GM18498 (cell line): ENCODE data around the gene MACROD2.
"Not testable (repeated sequence)": the region's sequence is repeated elsewhere in the genome, so short reads cannot be mapped to it uniquely, and the experiment has no call there.

Source experiments
- ATAC-seq: cut with Tn5 transposase; IDR thresholded peaks from one replicate; pipeline ENCODE4 v1.9.1; 2021; ENCODE audit warnings: mild to moderate bottlenecking, moderate library complexity; ENCODE audit not compliant: unreplicated experiment

MACROD2 gene

DNA sequence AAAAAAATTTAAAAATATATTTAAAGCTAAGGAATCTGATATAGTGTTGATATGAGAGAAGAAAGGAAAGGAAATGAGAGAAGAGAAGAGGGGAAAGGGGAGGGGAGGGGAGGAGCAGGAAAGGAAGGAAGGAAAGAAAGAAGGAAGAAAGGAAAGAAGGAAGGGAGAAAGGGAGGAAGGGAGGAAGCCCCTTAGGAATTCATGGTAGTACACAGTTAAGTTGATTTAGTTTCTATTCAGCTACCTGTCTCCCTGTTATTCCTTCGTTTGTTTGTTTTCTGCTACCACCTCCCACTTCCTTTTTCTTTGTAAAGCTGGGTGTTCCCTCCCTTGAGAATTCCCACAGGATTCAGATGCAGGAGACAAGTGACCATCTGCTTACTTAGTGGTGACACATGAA lies 1367.5 kb downstream of the MACROD2 start:
- ATAC-seq, result no peak

DNA sequence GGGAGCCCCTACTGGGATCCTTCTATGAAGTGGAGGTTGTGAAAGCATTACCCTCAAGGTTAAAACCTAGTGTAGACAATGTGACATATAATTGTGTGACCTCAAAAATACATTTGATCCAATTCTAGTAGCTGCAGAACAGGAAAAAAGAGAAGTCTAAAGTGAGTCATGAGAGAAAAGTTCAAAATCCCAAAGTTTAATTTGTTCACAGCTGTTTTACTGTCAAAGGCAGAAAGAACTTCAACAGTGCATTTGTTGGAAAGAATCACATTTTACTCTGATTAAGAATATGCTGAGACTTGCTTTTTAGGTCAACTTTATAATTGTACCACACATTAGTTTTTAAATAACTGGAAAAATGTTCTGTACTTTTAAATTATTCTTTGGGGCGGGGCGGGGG lies 1369.5 kb downstream of the MACROD2 start:
- ATAC-seq, result no peak

DNA sequence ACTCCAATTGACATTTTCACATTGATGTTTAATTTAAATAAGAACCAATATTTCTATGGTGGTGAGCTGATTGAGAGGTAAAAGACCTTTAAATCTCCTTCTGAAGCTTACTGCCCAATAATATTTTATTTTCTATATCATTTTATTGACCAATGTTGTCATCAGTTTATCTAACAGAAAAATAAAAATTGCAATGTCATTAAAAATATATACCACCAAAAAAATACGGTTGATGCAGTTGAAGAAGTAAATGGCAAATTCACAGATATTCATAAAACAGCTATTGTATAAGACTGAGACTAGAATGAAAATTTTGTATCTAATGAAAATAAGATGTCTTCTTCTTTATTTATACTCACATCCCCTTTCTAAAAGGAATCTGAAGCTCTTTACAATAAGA lies 1375.1 kb downstream of the MACROD2 start:
- no peak for ATAC-seq

DNA sequence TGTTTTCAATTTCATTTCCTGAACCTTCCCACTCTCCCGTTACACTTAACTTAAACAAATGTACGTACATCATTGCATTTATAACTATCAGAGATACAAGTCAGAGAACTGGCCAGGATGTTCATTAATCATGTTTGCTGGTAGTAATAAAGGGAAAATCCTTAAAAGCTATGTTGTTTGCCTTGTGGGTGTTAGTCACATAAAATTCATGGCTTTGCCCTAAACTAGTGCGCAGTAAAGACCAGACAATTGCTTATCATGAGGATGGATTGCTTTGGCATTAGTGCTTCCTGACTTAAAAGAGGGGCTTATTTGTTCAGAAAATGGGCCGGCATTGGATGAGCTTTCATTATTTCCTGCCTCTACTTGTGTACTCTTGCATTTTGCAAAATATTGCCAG lies 1379.4 kb downstream of the MACROD2 start:
- no peak for ATAC-seq

DNA sequence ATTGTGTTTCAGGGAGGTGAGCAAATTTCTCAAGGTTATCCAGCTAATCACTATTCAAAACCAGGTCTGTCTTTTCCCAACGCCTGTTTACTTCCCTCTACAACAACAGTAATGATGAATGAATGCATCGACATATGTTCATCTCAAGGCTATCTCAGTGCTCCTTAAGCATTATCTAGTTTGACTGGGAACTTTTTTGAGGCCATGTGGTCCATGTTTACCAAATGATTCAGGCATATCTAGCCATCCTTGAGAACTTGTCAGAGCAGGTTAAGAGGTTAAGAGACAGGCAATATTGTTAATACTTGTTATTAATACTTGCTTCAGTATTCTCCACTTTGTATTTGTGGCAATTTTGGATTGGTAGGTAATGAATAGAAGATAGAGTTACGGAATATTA lies 1380.5 kb downstream of the MACROD2 start:
- ATAC-seq, result no peak

DNA sequence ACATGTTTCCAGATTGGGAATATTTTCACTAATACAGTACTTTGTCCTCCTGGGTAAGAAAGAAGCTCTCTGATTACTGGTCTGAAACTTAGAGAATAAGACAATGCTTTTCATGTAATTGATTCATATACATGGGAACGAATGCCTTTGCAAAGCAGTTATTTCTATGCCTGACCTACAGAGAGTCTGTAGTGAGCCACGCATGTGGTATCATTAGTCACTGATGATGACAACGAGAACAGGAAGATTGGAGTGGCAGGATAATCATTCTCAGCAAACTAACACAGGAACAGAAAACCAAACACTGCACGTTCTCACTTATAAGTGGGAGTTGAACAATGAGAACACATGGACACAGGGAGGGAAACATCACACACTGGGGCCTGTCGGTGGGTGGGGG lies 1382.3 kb downstream of the MACROD2 start:
- ATAC-seq, result not testable (repeated sequence)

DNA sequence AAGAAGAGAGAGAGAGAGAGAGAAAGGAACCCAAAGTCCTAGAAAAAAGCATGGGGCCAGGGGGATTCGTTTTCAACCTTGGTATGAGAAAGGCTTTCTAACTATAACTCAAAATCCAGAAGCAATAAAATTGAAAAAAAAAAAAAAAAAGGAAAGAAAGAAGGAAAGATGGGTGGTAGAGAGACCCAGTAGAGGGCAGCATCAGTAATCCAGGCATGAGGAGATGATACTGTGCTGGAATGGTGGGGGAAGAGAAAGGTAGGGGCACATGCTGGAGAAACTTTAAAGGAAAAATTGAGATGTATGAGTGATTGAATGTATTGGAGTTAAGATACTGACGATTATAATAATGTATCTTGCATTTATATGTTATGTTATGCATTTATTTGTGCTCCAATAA lies 1382.8 kb downstream of the MACROD2 start:
- ATAC-seq, result no peak

DNA sequence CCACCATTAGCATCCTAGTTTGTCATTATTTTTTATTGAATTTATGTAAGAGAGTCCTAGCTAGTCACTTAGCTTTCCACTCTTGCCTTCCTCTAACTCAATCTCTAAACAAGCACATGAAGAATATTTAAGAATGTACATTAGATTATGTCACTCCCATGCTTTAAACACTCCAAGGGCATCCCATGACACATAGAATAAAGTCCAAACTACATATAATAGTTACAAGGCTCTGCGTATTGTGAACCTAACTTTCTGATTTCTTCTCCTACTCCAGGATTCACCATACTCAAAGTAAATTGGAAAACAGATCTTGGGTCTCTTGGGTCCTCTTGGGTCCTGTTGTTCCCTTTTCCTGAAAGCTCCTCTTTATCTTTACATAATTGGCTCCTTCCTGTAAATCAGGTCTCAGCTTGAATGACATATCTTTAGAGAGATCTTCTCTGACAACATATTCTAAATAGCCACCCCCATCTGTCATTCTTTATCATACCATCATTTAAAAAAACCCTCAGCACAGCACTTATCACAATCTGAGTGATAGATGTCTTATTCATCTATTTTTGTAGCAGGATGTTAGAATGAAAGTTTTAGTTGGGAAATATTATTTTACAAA lies 1384.5 kb downstream of the MACROD2 start:
- no peak for ATAC-seq

DNA sequence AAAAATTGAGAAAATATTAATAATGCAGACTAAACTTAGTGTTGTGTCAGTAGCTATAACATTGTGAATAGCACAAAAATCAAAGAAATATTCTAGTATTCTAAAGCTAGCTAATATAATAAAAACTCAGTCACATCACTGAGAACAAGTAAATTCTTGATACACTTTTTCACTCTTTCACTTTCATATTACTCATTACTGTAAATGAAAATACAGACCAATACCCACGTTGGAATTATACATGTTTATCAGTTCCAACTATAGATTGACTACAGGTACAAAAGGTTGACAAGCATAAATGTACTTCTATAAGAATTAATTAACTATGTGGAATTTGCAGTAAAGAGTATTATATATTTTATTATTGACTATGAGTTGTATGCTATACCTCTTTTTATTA lies 1385.5 kb downstream of the MACROD2 start:
- peak; percentile 60 for ATAC-seq

DNA sequence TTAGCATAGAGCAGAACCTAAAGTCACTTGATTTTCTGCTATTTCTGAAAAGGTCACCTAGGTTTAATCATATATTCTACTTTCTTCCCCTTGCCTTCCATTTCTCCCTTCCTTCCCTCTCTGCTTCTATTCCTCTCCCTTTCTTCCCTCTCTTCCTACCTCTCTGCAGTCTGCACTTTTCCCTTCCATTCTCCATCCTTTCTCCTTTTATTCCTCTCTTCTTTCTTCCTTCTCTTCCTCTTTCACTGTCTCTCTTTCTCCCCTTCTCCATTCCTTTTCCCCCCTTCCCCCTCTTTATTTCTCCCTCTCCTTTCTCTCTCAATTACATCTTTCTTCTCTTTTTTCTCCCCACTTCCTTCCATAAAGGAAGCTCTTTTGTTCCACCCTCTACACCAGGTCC lies 1391.9 kb downstream of the MACROD2 start:
- no peak for ATAC-seq

DNA sequence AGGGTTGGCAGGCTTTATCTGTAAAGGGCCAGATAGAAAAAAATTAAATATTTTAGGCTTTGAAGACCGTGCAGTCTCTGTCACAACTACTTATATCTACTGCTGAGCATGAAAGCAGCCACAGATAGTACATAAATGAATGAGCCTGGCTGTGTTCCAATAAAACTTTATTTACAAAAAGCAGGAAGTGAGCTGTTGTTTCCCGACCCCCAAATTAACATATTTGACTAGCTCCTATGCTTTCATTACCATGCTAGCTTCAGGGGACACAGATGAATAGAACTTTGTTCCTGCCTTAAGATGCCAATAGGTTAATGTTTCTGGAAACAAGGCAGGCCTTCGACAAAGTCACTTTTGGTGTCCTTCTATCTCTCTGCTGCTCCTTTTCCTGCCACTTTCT lies 1400.1 kb downstream of the MACROD2 start:
- ATAC-seq, result no peak

DNA sequence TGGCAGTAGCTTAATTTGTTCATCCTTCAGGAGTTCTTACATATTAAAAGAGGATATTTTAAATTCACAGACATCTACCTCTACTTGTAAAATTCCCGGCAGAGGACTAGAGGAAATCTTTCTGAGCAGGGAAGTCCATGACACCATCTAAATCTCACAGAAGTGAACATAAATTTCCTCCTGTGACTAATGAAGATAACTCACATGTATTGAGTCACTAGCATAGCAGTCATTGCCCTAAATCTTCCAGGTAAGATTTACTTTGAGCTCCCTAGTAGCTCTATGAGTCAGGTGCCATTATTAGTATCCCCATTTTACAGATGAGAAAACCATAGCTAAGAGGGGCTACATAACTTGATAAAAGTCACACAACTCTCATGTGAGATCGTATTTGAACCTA lies 1400.7 kb downstream of the MACROD2 start:
- ATAC-seq, result no peak

DNA sequence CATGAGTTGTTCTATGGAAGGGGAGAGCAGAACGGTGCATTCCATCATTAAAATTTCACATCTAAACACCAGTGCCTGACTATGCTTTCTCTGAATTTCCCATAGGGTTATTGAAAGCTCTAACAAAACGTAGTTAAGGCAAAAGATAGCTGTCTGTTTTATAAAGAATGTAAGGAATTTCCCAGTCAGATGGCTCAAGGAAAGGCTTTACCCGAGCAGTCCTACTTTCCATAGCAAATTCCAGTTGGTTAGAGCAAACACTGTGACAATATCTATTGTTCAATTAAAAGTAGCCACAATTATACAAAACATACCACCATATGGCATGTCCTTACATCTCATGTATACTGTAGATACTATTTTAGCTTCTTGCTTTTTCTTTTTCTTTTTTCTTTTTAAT lies 1401.6 kb downstream of the MACROD2 start:
- ATAC-seq, result no peak

DNA sequence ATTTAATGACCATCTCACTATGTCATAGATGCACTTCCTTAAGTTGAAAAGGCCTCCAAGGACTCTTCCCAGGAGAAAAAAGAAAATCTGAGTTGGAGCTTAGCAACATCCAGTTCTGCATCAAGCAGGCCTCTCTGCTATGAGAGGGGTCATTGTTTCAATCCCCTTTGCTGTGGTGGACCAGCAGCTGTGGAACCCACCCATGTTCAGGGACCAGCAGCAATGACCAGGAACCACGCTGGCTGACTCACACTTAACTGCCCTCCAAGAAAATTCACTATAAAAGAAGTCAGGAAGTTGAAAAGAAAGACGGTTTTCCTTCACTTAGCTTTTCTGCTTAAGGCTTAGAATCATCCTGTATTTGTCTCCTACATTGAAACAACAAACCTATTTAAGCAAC lies 1404.5 kb downstream of the MACROD2 start:
- ATAC-seq, result no peak

DNA sequence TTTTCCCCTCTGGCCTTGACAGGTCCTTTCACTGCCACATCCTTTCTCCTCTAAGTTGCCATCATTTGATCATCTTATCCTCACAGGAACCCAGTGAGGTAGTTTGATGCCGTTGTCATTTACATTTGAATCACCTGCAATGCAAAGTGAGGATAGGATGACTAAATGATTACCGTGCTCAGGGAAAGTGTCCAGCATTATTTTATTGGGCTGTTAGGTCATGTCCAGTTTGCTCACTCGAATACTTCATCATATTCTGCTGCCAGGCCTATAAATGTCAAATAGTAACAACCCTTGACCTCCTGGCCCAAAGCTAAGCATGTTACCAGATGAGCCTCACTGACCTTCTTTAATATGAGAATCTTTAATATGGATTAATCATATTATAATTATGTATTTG lies 1410.8 kb downstream of the MACROD2 start:
- no peak for ATAC-seq

DNA sequence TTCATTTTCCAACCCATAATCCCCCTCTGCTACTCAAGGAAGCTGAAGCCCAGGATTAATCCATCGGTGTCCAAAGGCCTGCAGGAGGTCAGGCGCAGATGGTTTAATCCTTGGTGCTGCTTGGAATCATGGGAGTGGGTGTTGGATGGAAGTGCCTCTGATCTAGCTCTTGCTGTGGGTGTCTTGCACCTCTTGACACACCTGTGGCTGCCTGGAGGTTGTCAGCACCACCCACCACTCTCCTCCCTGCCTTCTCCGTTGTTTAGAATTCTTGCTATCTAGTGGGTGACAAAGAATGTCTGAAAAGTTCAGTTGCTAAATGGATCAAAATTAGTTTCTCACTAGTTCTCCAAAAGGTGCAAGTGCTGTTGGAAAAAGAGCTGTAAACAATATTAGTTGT lies 1416.5 kb downstream of the MACROD2 start:
- ATAC-seq, result no peak

DNA sequence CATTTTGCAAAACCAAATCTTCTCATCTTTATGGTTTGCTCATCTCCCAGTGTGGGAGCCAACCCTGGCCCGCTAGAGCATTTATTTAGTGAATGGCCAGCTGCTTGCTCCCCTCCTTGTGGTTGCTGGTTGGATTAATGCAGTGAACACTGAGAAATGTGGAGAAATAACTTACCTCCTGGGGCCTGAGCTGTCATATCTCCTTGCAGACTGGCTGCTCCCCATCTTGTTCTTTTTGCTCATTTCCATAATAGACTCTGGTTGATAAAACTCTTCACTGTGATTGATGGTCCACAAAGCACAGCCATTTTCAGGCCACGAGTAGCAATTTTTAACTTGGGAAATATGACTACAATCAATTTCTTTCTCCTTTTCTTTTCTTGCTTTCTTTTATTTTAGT lies 1420.6 kb downstream of the MACROD2 start:
- ATAC-seq, result no peak

DNA sequence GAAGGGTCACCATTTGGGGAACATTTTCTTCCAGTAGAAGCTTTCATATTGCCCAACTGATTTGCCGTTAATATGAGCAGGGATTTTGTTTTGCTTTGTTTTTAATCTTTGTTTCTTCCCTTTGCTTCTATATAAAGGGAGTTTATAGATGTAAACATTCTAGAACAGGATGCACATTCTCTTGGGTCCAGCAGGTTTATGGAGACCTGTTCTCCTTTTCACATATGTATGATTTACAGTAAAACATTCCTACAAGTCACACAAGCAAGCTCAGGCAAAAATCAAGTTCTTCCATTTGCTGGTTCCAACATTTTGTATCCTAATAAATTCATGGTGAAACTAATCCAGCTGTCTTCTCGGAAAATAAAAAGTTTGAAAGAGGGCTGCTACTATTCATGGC lies 1424.5 kb downstream of the MACROD2 start:
- ATAC-seq, result no peak

DNA sequence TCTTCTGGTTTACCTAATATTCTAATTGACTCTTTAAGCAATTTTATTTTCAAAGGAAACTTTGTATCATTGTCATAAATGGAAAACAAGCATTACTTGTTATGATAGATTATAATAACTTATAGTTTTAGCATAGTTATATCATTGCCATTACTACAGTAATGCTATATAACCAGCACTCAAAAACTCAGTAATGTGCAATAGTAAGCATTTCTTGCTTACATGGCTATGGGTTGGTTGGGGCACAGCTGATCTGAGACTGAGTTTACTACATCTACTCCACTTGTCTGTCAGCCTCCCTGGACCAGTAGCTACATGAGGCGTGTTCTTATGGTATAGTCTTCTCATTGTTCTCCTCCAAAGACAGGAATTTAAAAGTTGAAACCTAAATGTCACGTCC lies 1427.7 kb downstream of the MACROD2 start:
- ATAC-seq, result no peak

DNA sequence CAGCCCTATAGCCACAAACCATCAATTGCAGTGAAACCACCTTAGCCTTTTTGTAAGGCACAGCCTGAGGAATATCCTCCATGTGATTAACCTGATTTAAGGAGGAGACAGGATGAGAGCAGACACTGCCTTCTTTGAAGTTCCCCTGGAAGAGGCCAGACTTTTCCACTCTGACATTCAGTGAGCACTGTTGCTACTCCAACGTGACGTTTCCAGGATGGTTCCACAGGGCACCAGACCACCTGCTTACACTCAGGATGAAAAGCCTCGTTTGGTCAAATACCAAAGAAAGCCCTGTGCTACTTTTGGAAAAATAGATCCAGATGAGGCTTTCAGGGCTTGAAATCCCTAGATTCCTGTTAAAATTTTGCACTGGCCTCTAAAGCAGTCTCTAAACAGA lies 1444.2 kb downstream of the MACROD2 start:
- no peak for ATAC-seq

DNA sequence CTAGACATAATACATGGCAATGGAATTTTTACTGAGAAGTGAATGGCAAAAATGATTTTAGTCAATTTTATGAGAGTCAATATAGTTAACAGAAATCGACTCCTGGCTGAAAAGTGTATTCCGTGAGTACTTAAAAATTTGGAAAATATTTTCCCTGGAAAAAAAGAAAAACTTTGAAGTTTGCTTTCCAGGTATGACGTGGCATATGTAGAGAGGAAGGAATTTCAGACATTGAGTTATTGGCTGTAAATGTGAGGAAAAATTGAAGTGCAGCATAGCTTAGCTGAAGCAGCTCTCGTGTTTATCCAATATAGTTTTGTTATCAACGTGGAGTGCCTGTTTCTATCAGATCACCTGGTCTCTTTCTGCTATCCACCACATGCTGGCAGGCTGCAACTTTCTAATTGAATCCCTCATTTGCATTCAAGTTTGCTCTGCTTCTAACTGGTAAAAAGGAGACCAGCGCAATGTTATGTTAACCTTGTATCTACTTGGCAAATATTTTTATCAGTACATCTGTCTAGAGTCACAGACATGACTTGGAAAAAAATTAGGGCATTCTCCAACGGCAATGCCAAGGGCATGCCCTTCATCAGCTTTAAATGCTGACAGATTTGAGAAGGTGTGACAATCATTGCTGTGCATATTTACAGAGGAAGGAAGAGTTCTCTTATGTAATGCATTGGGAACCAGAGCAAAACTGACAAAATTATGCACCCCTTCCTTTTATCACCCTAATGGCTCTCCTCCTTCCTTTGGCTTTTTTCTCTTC lies 1444.9 kb downstream of the MACROD2 start:
- no peak for ATAC-seq

DNA sequence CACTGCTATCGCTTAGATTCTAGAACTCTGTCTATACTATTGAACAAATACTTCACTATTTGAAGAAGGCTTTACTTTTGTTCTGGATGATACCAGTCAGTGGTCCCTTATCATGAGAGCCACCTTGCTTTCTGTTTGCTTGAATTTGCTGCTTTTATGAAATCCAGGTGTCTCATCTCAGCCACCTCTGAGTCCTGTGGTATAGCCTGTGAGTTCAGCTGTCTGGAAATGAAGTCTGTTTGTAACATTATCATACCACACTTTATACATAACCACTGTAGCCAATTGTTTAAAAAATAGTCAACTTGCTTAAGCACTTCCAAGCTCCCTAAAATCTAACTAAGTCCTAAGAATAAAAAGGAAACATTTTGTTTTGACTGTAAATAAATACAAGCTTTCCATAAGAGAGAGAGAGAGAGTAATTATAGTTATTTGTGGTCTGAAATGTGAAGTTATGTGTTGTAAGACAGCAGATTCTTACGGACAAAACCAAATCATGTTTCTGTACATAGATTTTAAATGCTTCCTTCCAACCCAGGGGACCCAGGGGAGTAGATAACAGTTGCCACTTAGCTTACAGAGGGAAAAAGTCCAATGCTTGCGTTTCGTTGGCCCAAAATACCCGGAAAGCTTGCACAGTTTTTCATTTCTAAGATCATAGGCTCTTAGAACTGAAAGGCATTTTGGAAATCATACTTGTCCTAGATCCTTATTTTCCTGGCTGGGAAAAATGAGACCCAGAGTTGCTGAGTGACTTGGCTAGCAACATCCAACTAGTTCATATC lies 1449.9 kb downstream of the MACROD2 start:
- ATAC-seq, result no peak
